Measurements from ENCODE around the gene ORAI2. TPM values are rescaled to one million over a fixed set of nuclear protein-coding genes. Genes with fewer than 3 reads are reported as not detected.
"Not testable (repeated sequence)": the region's sequence is repeated elsewhere in the genome, so short reads cannot be mapped to it uniquely, and the experiment has no call there.

Gene ORAI2
- total RNA-seq, 1 donor from 2014 or later = 29.7 TPM

DNA sequence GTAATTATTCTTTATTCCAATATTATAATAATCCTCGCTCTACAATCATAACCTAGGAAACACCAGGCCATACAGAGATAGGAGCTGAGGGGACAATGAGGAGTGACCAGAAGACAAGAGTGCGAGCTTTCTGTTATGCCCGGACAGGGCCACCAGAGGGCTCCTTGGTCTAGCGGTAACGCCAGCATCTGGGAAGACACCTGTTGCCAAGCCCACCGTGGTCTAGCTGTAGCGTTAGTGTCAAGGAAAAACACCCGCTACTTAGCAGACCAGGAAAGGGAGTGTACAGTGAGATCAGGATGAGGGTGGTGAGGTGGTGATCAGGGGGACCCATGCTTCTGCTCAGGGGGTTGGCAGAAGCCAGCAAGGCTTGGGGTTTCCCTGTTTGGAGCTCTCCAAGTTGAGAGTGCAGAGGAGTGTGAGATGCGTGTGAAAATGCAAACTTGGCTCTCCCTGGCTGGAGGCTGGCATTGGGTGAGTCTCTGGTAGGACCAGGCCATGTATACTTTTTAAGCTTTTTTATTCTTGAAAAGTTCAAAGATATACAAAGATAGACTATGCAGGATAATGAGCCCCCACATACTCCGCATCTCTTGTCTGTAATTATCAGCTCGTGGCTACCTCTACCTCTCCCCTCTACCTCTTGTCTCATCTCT lies 46.7 kb downstream of the ORAI2 start:
- peak; percentile 57 for DNase-seq
- intact Hi-C loops (cut with DNase I) = not testable (repeated sequence)
- ATAC-seq = peak in 1 of 2 donors; percentile 67

DNA sequence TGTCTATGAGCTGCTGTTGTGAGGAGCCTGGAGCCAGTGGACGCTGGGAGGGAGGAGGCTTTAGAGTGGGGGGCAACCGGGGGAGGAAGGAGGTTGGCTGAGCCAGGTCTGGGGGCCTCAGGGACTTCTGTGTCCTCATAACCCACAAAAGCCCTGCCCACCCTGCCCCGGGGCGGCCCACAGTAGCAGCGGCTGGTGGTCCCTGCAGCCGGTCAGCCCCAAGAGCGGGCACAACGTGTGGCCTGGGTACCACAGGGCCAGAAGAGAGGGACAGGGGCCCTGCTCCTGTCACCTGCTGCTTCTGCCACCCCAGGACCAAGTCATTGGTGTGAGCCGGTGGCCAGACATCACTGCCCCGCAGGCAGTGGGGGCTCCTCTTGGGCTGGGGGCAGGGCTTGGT lies 48.6 kb downstream of the ORAI2 start:
- not testable (repeated sequence) for ATAC-seq, H3K9me3 ChIP-seq
- peak; percentile 8 for DNase-seq

More for the DNA sequence above, 46.7 kb downstream of the ORAI2 start:
- H3K9me3 ChIP-seq; H3K4me3 ChIP-seq; H3K4me1 ChIP-seq; H3K27ac ChIP-seq; H3K27me3 ChIP-seq (ENCODE audit: low read depth); H3K36me3 ChIP-seq: not testable (repeated sequence)
- TF ChIP-seq, protein P1, sequence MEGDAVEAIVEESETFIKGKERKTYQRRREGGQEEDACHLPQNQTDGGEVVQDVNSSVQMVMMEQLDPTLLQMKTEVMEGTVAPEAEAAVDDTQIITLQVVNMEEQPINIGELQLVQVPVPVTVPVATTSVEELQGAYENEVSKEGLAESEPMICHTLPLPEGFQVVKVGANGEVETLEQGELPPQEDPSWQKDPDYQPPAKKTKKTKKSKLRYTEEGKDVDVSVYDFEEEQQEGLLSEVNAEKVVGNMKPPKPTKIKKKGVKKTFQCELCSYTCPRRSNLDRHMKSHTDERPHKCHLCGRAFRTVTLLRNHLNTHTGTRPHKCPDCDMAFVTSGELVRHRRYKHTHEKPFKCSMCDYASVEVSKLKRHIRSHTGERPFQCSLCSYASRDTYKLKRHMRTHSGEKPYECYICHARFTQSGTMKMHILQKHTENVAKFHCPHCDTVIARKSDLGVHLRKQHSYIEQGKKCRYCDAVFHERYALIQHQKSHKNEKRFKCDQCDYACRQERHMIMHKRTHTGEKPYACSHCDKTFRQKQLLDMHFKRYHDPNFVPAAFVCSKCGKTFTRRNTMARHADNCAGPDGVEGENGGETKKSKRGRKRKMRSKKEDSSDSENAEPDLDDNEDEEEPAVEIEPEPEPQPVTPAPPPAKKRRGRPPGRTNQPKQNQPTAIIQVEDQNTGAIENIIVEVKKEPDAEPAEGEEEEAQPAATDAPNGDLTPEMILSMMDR (IDR thresholded peaks at IDR 0.05) = peak; percentile 54

DNA sequence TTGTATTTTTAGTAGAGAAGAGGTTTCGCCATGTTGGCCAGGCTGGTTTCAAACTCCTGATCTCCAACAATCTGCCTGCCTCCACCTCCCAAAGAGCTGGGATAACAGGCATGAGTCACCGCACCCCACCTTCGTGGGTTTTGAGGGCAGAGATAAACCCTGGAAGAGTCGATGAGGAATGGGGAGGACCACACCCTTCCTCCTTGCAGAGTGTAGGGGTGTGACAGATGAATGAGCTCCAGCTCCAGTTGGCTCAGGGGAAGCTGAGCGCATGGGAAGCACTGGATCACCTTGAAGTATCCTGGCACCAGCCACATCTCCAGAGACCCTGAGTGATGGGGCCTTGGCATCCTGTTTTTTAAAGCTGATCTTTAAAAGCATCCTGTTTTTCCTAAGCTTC lies 50.9 kb downstream of the ORAI2 start:
- DNase-seq; H3K4me1 ChIP-seq; H3K27ac ChIP-seq; H3K9me3 ChIP-seq; intact Hi-C loops (cut with DNase I); ATAC-seq; H3K27me3 ChIP-seq (ENCODE audit: low read depth); H3K36me3 ChIP-seq; H3K4me3 ChIP-seq: not testable (repeated sequence)

More for the DNA sequence above, 48.6 kb downstream of the ORAI2 start:
- H3K27ac ChIP-seq; H3K36me3 ChIP-seq; H3K27me3 ChIP-seq (ENCODE audit: low read depth); H3K4me3 ChIP-seq; H3K4me1 ChIP-seq; intact Hi-C loops (cut with DNase I): not testable (repeated sequence)

DNA sequence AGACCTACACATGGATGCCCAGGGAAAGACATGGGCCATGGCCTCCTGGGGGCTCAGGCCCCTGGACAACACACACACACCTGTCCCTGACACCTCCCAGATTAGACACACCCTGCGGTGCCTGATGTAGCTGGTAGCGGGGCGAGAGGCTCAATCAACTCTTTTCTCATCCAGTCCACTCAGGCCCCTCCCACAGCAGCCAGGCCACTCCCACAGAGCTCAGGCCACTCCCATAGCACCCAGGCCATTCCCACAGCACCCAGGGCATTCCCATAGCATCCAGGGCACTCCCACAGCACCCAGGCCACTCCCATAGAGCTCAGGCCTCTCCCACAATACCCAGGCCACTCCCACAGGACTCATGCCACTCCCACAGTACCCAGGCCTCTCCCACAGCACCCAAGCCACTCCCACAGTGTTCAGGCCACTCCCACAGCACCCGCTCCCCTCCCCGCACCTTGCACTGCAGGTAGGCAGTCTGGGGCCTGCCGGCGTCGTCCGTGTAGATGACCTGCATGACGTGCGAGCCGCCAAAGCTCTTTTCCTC lies 57.2 kb downstream of the ORAI2 start:
- H3K27ac ChIP-seq; H3K4me1 ChIP-seq; H3K4me3 ChIP-seq; H3K27me3 ChIP-seq (ENCODE audit: low read depth); intact Hi-C loops (cut with DNase I); H3K9me3 ChIP-seq; H3K36me3 ChIP-seq: not testable (repeated sequence)
- ATAC-seq = peak; percentile 79 to 80
- peak; percentile 81 for DNase-seq

DNA sequence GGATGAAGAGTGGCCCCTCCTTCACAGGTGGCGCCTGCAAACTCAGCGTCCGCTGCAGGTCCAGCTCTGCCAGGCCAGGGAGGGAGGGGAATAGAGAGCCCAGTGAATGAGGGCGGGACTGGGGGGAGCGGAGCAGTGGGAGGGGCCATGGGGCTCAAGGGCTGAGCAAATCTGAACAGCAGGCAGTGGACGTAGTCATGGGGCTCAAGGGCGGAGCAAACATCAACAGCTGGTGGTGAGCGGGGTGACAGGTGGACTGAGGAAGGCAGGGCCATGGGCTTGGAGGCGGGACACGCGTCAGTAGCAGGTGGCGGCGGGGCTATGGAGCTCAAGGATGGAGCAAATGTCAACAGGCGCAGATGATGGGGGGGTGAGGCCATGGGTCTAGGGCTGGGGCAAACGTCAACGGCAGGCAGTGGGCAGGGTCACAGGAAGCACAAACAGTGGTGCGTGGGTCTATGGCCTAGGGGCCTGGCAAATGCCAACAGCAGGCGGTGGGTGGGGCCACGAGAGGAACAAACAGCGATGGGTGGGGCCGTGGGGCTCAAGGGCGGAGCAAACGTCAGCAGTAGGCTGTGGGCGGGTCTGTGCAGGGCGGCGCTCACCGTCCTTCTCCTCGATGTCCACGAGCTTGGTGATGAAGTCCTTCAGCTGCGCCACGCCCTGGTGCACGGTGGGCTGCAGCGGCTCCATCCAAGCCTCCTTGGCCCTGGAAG lies 60.0 kb downstream of the ORAI2 start:
- H3K27me3 ChIP-seq (ENCODE audit: low read depth); intact Hi-C loops (cut with DNase I); H3K9me3 ChIP-seq; H3K4me1 ChIP-seq; H3K36me3 ChIP-seq; H3K4me3 ChIP-seq; H3K27ac ChIP-seq: not testable (repeated sequence)
- DNase-seq = peak; percentile 68
- ATAC-seq = peak; percentile 87 to 89

DNA sequence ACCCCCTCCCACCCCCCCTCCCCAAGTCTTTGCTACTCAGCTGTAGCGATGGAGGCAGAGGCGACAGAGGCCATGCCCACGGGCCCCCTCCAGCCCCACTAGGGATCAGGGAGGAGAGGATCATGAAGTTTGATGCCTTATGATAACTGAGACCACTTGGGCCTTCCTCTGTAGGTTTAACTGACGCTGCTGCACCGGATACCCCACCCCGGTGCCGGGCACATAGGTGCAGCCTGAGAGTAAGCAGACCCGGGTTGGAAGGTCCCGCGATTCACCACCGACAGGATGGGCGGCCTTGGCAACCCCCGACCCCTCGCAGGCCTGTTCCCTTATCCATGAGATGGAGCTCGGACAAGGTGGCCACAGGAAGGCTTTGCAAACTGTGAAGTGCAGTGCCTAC lies 60.7 kb downstream of the ORAI2 start:
- H3K4me1 ChIP-seq; H3K36me3 ChIP-seq; H3K27ac ChIP-seq; intact Hi-C loops (cut with DNase I); ATAC-seq; H3K27me3 ChIP-seq (ENCODE audit: low read depth); H3K9me3 ChIP-seq: not testable (repeated sequence)
- DNase-seq = peak; percentile 53
- peak overlapping the region; percentile 27 for H3K4me3 ChIP-seq

DNA sequence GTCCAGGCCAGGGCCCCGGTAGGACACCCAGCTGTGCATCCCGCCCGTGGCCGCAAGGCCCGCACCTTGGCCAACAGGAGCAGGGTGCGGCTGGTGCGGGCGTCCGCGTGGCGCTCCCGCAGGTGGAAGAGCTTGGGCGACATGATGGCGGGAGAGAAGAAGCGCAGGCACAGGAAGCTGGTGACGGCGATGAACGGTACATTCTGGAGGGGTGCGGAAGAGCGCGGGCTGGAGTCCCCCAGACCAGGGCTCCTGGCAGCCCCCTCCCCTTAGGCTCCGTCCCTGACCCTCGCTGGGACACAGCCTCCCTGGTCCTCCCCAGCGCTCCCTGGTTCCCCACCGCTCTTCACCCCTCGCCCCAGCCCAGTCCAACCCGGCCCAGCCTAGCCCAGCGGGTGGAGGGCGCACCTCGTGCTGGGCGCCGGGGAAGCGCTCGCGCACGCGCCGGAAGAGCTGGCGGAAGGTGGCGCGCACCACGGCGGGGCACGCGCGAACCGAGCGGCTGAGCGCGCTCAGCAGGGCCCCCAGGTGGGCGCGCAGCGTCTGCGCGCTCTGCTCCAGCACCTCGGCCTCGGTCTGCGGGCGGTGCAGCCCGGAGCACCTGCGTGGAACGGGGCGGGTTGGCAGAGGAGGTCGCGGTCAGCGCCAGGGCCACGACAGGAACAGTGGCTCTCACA lies 61.2 kb downstream of the ORAI2 start:
- H3K9me3 ChIP-seq; DNase-seq; H3K27me3 ChIP-seq (ENCODE audit: low read depth); H3K4me3 ChIP-seq; H3K4me1 ChIP-seq; intact Hi-C loops (cut with DNase I); H3K27ac ChIP-seq; H3K36me3 ChIP-seq: not testable (repeated sequence)
- ATAC-seq = peak; percentile 47 to 69

DNA sequence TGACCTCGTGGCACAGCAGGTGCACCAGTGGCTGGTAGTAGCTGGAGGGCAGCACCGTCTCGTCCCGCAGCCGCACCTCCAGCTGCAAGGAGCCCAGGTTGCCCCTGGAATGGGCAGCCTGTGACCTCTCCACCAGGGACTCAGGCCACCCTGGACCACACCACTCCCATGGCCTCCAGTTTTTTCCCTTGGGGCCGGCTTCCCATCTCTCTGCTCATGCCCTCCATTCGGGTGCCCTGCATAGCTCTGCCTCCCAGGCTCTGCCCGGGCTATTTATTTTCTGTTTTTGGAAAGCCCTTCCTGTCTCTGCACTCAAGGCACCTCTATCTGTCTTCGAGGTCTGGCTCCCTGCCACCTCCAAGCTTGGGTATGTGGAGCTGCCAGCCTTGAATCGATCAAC lies 63.5 kb downstream of the ORAI2 start:
- ATAC-seq; H3K4me3 ChIP-seq; intact Hi-C loops (cut with DNase I); H3K4me1 ChIP-seq; H3K9me3 ChIP-seq; H3K27me3 ChIP-seq (ENCODE audit: low read depth); H3K27ac ChIP-seq; H3K36me3 ChIP-seq: not testable (repeated sequence)
- DNase-seq = peak; percentile 44

DNA sequence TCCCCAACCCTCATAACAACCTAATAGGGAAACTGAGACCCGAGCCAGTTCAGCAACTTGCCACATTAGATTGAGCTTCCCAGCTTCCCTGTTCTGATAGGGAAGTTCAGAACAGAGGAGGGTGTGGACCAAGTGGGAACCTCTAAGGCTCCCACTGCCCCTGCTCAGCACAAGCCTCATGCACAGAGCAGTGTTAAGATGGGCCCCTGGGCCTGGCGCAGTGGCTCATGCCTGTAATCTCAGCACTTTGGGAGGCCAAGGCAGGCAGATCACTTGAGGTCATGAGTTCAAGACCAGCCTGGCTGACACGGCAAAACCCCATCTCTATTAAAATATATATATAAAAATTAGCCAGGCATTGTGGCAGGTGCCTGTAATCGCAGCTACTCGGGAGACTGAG lies 63.9 kb downstream of the ORAI2 start:
- H3K4me3 ChIP-seq; intact Hi-C loops (cut with DNase I); DNase-seq; H3K4me1 ChIP-seq; H3K9me3 ChIP-seq; H3K27ac ChIP-seq; H3K36me3 ChIP-seq; H3K27me3 ChIP-seq (ENCODE audit: low read depth); ATAC-seq: not testable (repeated sequence)

DNA sequence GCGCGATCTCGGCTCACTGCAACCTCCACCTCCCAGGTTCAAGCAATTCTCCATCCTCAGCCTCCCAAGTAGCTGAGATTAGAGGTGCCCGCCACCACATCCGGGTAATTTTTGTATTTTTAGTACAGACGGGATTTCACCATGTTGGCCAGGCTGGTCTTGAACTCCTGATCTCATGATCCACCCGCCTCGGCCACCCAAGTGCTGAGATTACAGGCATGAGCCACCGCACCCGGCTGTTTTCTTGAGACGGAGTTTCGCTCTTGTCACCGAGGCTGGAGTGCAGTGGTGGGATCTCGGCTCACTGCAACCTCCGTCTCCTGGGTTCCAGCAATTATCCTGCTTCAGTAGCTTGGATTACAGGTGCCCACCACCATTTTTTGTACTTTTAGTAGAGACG lies 64.9 kb downstream of the ORAI2 start:
- H3K9me3 ChIP-seq; H3K4me3 ChIP-seq; ATAC-seq; H3K36me3 ChIP-seq; intact Hi-C loops (cut with DNase I); H3K4me1 ChIP-seq; H3K27ac ChIP-seq; H3K27me3 ChIP-seq (ENCODE audit: low read depth): not testable (repeated sequence)
- peak; percentile 48 for DNase-seq

DNA sequence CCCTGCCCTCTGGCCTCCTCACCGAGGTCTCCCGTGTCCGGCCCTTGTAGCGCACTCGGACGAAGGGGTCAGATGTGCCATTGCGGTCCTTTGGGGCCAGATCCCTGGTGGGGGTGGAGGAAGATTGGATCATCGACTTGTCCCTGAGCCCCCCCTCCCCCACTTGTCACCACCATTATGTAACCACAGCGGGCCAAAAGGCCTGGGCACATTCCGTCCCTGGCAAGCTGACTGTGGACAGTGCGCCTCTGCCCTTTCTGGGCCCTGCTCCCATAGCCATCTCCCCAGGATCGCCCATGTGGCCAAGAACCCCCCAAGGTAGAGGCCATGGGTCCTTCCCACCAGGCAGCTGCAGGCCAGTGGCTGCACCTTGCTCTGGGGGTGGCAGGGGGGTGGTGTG lies 69.8 kb downstream of the ORAI2 start:
- intact Hi-C loops (cut with DNase I); H3K9me3 ChIP-seq; H3K4me3 ChIP-seq; H3K4me1 ChIP-seq; DNase-seq; H3K36me3 ChIP-seq; H3K27me3 ChIP-seq (ENCODE audit: low read depth); H3K27ac ChIP-seq: not testable (repeated sequence)
- peak; percentile 8 to 25 for ATAC-seq

DNA sequence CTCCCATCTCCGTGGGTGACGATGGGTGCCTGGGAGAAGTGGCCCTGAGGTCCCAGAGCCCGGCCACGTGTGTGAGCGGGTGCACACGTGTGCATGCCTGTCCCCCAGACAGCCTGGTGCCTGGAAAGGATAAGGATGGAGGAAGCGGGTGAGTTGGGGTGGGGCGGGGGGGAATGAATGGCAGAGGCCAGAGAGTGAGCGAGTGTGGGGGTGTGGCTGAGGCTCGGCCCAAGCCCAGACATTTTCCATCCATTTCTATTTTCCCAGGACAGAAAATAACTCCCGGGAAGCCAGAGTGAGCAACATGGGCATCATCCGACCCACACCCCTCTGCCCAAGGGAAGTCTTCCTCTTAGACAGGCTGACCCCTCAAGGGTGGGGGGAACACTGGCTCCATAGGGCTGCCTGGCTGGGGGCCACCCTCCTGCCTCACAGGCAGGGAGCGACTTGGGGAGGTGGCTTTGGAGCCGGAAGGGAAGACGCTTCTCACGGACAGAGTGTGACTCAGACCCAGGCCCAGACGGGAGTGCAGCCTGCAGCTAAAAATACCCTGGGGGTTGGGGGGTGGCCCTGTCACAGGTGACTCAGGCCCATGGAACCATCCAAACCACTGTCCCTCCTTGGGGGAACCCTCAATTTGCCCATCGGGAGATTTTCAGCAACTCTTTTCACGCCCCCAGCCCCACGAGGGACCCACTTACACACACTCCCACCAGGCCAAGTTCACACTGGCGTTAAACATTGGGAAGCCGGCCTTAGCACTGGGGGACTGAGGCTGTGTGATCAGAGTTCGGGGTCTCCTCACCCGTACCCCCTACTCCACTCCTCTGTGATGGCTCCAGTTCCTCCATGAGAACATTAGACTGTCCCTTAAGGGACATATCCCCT lies 72.2 kb downstream of the ORAI2 start:
- intact Hi-C loops (cut with DNase I); H3K27me3 ChIP-seq (ENCODE audit: low read depth); H3K9me3 ChIP-seq; H3K4me3 ChIP-seq; H3K36me3 ChIP-seq; H3K27ac ChIP-seq; H3K4me1 ChIP-seq: not testable (repeated sequence)
- ATAC-seq = peak; percentile 6 to 25
- DNase-seq = peak; percentile 36

Measured in lower lobe of right lung (tissue), 2 donors.